GM23338 (cell line): ENCODE measurements around the gene ANO1. TPM values are rescaled to one million over a fixed set of nuclear protein-coding genes. Genes with fewer than 3 reads are reported as not detected.

ENCODE experiments used
- ATAC-seq: fragments of 200-7000 bp; cut with Tn5 transposase; 3 replicates; pipeline ENCODE4 v1.9.1; 2020
- DNase-seq: peaks from one replicate; pipeline ENCODE4 v3.0.0-alpha.2; 2015; ENCODE audit warnings: low spot score
- H2AFZ ChIP-seq: fragments of 200-600 bp; sonication (generic); 2 replicates; pipeline ENCODE4 v1.8.0; 2016; ENCODE audit warnings: antibody characterized with exemption, mild to moderate bottlenecking, moderate library complexity
- H3F3A ChIP-seq: fragments of 200-600 bp; sonication (generic); replicated peaks from 2 replicates; pipeline ENCODE4 v1.8.0; 2017; ENCODE audit warnings: antibody characterized with exemption, mixed run types, low read depth
- H3K27ac ChIP-seq: fragments of 200-600 bp; sonication (generic); 2 replicates; pipeline ENCODE4 v1.6.1; 2016; ENCODE audit warnings: low read depth
- H3K27me3 ChIP-seq: fragments of 200-600 bp; sonication (generic); 2 replicates; pipeline ENCODE4 v1.8.0; 2016; ENCODE audit warnings: mild to moderate bottlenecking, mixed run types, moderate library complexity; ENCODE audit not compliant: insufficient read depth
- H3K36me3 ChIP-seq: fragments of 200-600 bp; sonication (generic); 2 replicates; pipeline ENCODE4 v1.8.0; 2016; ENCODE audit warnings: mild to moderate bottlenecking; ENCODE audit not compliant: insufficient read depth
- H3K4me1 ChIP-seq: fragments of 200-600 bp; sonication (generic); 2 replicates; pipeline ENCODE4 v1.8.0; 2016; ENCODE audit warnings: mild to moderate bottlenecking, moderate library complexity; ENCODE audit not compliant: insufficient read depth
- H3K4me2 ChIP-seq: fragments of 200-600 bp; sonication (generic); 2 replicates; pipeline ENCODE4 v1.7.1; 2017; ENCODE audit warnings: mixed run types
- H3K4me3 ChIP-seq: fragments of 200-600 bp; sonication (generic); 2 replicates; pipeline ENCODE4 v1.6.1; 2016; ENCODE audit warnings: mixed run types
- H3K79me2 ChIP-seq: fragments of 200-600 bp; sonication (generic); replicated peaks from 2 replicates; pipeline ENCODE4 v1.8.0; 2017; ENCODE audit warnings: mild to moderate bottlenecking; ENCODE audit not compliant: insufficient read depth
- H3K9me2 ChIP-seq: fragments of 200-600 bp; sonication (generic); 2 replicates; pipeline ENCODE4 v1.8.0; 2017; ENCODE audit not compliant: insufficient read depth
- H4K20me1 ChIP-seq: fragments of 200-600 bp; sonication (generic); replicated peaks from 2 replicates; pipeline ENCODE4 v1.8.0; 2017; ENCODE audit warnings: mild to moderate bottlenecking; ENCODE audit not compliant: insufficient read depth
- H3K27ac Mint-ChIP-seq: 2 replicates; pipeline ENCODE4 v1.8.0; 2020; ENCODE audit warnings: inconsistent platforms, mild to moderate bottlenecking, moderate library complexity, mixed read lengths
- H3K27me3 Mint-ChIP-seq: 3 replicates; pipeline ENCODE4 v1.8.0; 2022; ENCODE audit warnings: low read depth, mild to moderate bottlenecking, moderate library complexity, mixed read lengths, inconsistent platforms; ENCODE audit not compliant: insufficient read depth, poor library complexity
- H3K36me3 Mint-ChIP-seq: 3 replicates; pipeline ENCODE4 v1.8.0; 2021; ENCODE audit warnings: low read depth, mild to moderate bottlenecking, inconsistent platforms, moderate library complexity, mixed read lengths
- H3K4me1 Mint-ChIP-seq: 3 replicates; pipeline ENCODE4 v1.8.0; 2020; ENCODE audit warnings: mild to moderate bottlenecking, inconsistent platforms, mixed read lengths
- H3K4me3 Mint-ChIP-seq: 3 replicates; pipeline ENCODE4 v1.8.0; 2021; ENCODE audit warnings: moderate library complexity, mild to moderate bottlenecking, inconsistent platforms, mixed read lengths
- H3K9me3 Mint-ChIP-seq: 3 replicates; pipeline ENCODE4 v1.8.0; 2020; ENCODE audit warnings: moderate library complexity, mild to moderate bottlenecking, inconsistent platforms, mixed read lengths
- CREB1 ChIP-seq: fragments of 250-450 bp; sonication (Bioruptor Pico); IDR thresholded peaks from 2 replicates; pipeline ENCODE4 v1.5.0; 2020; ENCODE audit warnings: low read depth, mild to moderate bottlenecking, moderate library complexity
- CTCF ChIP-seq, 2 experiments: fragments of 200-600 bp in 1 of 2; sonication (generic) in 1 of 2; conservative IDR thresholded peaks; 2 replicates each; pipeline versions ENCODE4 v1.5.1 to v1.6.1; 2016 to 2017; ENCODE audit warnings: antibody characterized with exemption in 2 of 2, low read depth in 2 of 2, mild to moderate bottlenecking in 2 of 2, moderate library complexity in 1 of 2
- EZH2 ChIP-seq: fragments of 200-600 bp; sonication (generic); IDR thresholded peaks from one replicate; pipeline ENCODE4 v1.8.0; 2017; ENCODE audit warnings: antibody characterized with exemption, mild to moderate bottlenecking, low read depth; ENCODE audit not compliant: unreplicated experiment
- EZH2phosphoT487 ChIP-seq: fragments of 200-600 bp; sonication (generic); IDR thresholded peaks from one replicate; pipeline ENCODE4 v1.8.1; 2018; ENCODE audit warnings: antibody characterized with exemption; ENCODE audit not compliant: unreplicated experiment
- JUNB ChIP-seq: IDR thresholded peaks from one replicate; pipeline ENCODE4 v1.6.1; 2016; ENCODE audit warnings: antibody characterized with exemption; ENCODE audit not compliant: unreplicated experiment
- NANOG ChIP-seq: IDR thresholded peaks from 2 replicates; pipeline ENCODE4 v1.6.1; 2016; ENCODE audit warnings: antibody characterized with exemption, borderline replicate concordance
- POLR2AphosphoS5 ChIP-seq: IDR thresholded peaks from 2 replicates; pipeline ENCODE4 v1.6.1; 2016; ENCODE audit warnings: antibody characterized with exemption, low read depth
- REST ChIP-seq: IDR thresholded peaks from one replicate; pipeline ENCODE4 v1.6.1; 2018; ENCODE audit warnings: antibody characterized with exemption; ENCODE audit not compliant: unreplicated experiment
- STAT1 ChIP-seq: IDR thresholded peaks from one replicate; pipeline ENCODE4 v1.6.1; 2016; ENCODE audit warnings: antibody characterized with exemption; ENCODE audit not compliant: unreplicated experiment
- ZNF114 ChIP-seq: fragments of 250-450 bp; sonication (Bioruptor Pico); IDR thresholded peaks from 2 replicates; pipeline ENCODE4 v1.5.0; 2020; ENCODE audit warnings: mild to moderate bottlenecking, moderate library complexity
- ZNF331 ChIP-seq: fragments of 250-450 bp; sonication (Bioruptor Pico); IDR thresholded peaks from 2 replicates; pipeline ENCODE4 v1.5.0; 2020; ENCODE audit warnings: low read depth, mild to moderate bottlenecking, moderate library complexity
- polyA plus RNA-seq: library from polyadenylated mRNA; unstranded; fragments of >200 nt; fragmentation: Nextera tagmentation; extraction: Ambion mirVana; gene quantifications from 2 replicates; pipeline ENCODE4 v1.2.1, GENCODE V29; 2016
- total RNA-seq: library from RNA; depleted of rRNA; stranded (reverse); fragments of >200 nt; shearing (Covaris generic); gene quantifications from 2 replicates; pipeline ENCODE4 v1.2.3, GENCODE V29; 2014
- TF ChIP-seq, protein P1 (sequence below): fragments of 250-450 bp; sonication (Bioruptor Pico); IDR thresholded peaks from 2 replicates; pipeline ENCODE4 v1.5.0; 2020; ENCODE audit warnings: mild to moderate bottlenecking, moderate library complexity
- TF ChIP-seq, protein P2 (sequence below): IDR thresholded peaks from 2 replicates; pipeline ENCODE4 v1.6.1; 2016; ENCODE audit warnings: antibody characterized with exemption

Gene ANO1
- total and polyA plus RNA-seq, 2 experiments from 2014 or later, result 1.4 to 3.4 TPM

DNA sequence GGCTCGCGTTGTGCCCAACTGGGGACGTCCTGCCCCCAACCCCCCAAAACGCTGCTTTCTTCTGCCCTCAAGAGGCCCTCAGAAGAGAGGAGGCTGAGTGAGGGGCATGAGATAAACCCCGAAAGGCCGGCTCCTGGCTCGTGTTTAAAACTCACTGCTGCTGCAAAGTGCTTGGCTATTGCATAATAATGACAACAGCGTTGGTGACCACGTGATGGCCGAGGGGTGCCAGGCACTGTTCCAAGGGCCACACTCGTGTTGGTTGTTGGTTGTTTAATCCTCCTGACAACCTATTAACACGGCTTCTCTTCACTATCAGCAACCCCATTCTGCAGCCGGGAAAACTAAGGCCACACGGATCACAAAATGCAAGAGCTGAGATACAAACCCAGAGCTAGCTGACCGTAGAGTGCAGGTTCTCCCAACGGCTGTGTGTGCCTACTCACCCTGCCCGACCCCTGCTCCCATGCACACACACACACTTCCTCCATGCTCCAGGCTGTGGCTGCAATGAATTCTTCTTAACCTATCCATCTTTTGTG is 51.0 kb downstream of the ANO1 start:
- no peaks in the 10 kb centered on the region for H3K27me3 ChIP-seq
- H3K4me3 ChIP-seq, result no peak overlapping the region
- peaks cover 19% of the 10 kb centered on the region for H3K4me1 Mint-ChIP-seq
- H3K79me2 ChIP-seq, result no peaks in the 10 kb centered on the region
- no peaks in the 10 kb centered on the region for H3K36me3 ChIP-seq
- peaks cover 4% of the 10 kb centered on the region for H3K27me3 Mint-ChIP-seq
- H2AFZ ChIP-seq, result peak overlapping the region; percentile 74
- H3F3A ChIP-seq, result 0 out of 2 replicates have a peak, but pooled peaks cover 6% of the 10 kb centered on the region
- peak overlapping the region; percentile 67 for H3K4me2 ChIP-seq
- DNase-seq (no peak), ATAC-seq (no peak; the same call in 2 of the 3 replicates)
- no peak overlapping the region for H3K4me3 Mint-ChIP-seq
- H3K9me3 Mint-ChIP-seq, result no peaks in the 10 kb centered on the region
- 0 out of 2 replicates have a peak overlapping the region, but pooled peaks have one; percentile 69 for H3K27ac ChIP-seq
- H3K9me2 ChIP-seq, result no peaks in the 10 kb centered on the region
- peak overlapping the region; percentile 88 for H3K27ac Mint-ChIP-seq
- no peaks in the 10 kb centered on the region; the same call in 2 of the 3 replicates for H3K36me3 Mint-ChIP-seq
- peaks cover 19% of the 10 kb centered on the region for H3K4me1 ChIP-seq
- no peak for TF ChIP-seq JUNB
- no peak for TF ChIP-seq POLR2AphosphoS5
- TF ChIP-seq REST, result no peak
- TF ChIP-seq, protein P1, sequence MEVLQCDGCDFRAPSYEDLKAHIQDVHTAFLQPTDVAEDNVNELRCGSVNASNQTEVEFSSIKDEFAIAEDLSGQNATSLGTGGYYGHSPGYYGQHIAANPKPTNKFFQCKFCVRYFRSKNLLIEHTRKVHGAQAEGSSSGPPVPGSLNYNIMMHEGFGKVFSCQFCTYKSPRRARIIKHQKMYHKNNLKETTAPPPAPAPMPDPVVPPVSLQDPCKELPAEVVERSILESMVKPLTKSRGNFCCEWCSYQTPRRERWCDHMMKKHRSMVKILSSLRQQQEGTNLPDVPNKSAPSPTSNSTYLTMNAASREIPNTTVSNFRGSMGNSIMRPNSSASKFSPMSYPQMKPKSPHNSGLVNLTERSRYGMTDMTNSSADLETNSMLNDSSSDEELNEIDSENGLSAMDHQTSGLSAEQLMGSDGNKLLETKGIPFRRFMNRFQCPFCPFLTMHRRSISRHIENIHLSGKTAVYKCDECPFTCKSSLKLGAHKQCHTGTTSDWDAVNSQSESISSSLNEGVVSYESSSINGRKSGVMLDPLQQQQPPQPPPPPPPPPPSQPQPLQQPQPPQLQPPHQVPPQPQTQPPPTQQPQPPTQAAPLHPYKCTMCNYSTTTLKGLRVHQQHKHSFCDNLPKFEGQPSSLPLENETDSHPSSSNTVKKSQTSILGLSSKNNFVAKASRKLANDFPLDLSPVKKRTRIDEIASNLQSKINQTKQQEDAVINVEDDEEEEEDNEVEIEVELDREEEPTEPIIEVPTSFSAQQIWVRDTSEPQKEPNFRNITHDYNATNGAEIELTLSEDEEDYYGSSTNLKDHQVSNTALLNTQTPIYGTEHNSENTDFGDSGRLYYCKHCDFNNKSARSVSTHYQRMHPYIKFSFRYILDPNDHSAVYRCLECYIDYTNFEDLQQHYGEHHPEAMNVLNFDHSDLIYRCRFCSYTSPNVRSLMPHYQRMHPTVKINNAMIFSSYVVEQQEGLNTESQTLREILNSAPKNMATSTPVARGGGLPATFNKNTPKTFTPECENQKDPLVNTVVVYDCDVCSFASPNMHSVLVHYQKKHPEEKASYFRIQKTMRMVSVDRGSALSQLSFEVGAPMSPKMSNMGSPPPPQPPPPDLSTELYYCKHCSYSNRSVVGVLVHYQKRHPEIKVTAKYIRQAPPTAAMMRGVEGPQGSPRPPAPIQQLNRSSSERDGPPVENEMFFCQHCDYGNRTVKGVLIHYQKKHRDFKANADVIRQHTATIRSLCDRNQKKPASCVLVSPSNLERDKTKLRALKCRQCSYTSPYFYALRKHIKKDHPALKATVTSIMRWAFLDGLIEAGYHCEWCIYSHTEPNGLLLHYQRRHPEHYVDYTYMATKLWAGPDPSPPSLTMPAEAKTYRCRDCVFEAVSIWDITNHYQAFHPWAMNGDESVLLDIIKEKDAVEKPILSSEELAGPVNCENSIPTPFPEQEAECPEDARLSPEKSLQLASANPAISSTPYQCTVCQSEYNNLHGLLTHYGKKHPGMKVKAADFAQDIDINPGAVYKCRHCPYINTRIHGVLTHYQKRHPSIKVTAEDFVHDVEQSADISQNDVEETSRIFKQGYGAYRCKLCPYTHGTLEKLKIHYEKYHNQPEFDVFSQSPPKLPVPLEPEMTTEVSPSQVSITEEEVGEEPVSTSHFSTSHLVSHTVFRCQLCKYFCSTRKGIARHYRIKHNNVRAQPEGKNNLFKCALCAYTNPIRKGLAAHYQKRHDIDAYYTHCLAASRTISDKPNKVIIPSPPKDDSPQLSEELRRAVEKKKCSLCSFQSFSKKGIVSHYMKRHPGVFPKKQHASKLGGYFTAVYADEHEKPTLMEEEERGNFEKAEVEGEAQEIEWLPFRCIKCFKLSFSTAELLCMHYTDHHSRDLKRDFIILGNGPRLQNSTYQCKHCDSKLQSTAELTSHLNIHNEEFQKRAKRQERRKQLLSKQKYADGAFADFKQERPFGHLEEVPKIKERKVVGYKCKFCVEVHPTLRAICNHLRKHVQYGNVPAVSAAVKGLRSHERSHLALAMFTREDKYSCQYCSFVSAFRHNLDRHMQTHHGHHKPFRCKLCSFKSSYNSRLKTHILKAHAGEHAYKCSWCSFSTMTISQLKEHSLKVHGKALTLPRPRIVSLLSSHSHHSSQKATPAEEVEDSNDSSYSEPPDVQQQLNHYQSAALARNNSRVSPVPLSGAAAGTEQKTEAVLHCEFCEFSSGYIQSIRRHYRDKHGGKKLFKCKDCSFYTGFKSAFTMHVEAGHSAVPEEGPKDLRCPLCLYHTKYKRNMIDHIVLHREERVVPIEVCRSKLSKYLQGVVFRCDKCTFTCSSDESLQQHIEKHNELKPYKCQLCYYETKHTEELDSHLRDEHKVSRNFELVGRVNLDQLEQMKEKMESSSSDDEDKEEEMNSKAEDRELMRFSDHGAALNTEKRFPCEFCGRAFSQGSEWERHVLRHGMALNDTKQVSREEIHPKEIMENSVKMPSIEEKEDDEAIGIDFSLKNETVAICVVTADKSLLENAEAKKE (CRISPR knock-in tag), result no peak
- TF ChIP-seq CREB1 (CRISPR knock-in tag), result no peak
- TF ChIP-seq ZNF331 (CRISPR knock-in tag), result no peak
- TF ChIP-seq ZNF114 (CRISPR knock-in tag), result no peak
- TF ChIP-seq, protein P2, sequence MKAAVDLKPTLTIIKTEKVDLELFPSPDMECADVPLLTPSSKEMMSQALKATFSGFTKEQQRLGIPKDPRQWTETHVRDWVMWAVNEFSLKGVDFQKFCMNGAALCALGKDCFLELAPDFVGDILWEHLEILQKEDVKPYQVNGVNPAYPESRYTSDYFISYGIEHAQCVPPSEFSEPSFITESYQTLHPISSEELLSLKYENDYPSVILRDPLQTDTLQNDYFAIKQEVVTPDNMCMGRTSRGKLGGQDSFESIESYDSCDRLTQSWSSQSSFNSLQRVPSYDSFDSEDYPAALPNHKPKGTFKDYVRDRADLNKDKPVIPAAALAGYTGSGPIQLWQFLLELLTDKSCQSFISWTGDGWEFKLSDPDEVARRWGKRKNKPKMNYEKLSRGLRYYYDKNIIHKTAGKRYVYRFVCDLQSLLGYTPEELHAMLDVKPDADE, result no peak
- TF ChIP-seq STAT1, result no peak
- TF ChIP-seq CTCF (conservative IDR thresholded peaks at IDR 0.05; ENCODE audit: low read depth in 2 of 2), result no peak
- no peak for TF ChIP-seq EZH2
- no peak for TF ChIP-seq EZH2phosphoT487
- no peak for TF ChIP-seq NANOG
- H4K20me1 ChIP-seq, result no peaks in the 10 kb centered on the region
